ENCODE measurements around the gene MOSPD3.

DNA sequence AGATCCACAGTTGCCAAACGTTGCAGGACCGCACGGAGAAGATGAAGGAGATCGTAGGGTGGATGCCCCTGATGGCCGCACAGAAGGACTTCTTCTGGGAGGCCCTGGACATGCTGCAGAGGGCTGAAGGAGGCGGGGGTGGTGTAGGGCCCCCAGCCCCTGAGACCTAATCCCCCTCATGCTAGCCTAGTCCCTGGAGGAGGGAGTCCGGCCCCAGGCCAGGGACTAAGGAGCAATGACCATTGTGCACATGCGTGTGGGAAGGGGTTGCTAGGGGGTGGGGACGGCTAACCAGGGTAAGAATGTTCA, 11.7 kb upstream of the MOSPD3 start:
- TF ChIP-seq EZH2 (IDR thresholded peaks at IDR 0.05; ENCODE audit: borderline replicate concordance): no peak
- no peak for TF ChIP-seq EZH2phosphoT487 (IDR thresholded peaks at IDR 0.05; ENCODE audit: low read depth, severe bottlenecking, unreplicated experiment)
- TF ChIP-seq, protein P1, sequence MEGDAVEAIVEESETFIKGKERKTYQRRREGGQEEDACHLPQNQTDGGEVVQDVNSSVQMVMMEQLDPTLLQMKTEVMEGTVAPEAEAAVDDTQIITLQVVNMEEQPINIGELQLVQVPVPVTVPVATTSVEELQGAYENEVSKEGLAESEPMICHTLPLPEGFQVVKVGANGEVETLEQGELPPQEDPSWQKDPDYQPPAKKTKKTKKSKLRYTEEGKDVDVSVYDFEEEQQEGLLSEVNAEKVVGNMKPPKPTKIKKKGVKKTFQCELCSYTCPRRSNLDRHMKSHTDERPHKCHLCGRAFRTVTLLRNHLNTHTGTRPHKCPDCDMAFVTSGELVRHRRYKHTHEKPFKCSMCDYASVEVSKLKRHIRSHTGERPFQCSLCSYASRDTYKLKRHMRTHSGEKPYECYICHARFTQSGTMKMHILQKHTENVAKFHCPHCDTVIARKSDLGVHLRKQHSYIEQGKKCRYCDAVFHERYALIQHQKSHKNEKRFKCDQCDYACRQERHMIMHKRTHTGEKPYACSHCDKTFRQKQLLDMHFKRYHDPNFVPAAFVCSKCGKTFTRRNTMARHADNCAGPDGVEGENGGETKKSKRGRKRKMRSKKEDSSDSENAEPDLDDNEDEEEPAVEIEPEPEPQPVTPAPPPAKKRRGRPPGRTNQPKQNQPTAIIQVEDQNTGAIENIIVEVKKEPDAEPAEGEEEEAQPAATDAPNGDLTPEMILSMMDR (IDR thresholded peaks at IDR 0.05; ENCODE audit: poor library complexity): no peak
